ENCODE data around the gene CD248. TPM values are rescaled to one million over a fixed set of nuclear protein-coding genes. Genes with fewer than 3 reads are reported as not detected.

Gene CD248
- total RNA-seq, 1 experiment from 2014 or later, result 0.15 TPM

GRCh38 chr11:66344550-66345315 lies 27.9 kb upstream of the CD248 start, which contains the start of gene BRMS1:
Gene BRMS1 (minus strand): TSS chr11:66345104. CDS start chr11:66342234, 2,870 bp downstream.
- intact Hi-C loops (cut with micrococcal nuclease; ENCODE audit: unreplicated experiment), result no loop called here
- in situ Hi-C loops (cut with HindIII; ENCODE audit: low pct_unique_long_range_greater_than_20kb, low sequenced_read_pairs), result no loop called here
- CTCF ChIA-PET, result interaction anchor here (0.6 kb wide), 2 partner anchors 11 to 32 kb away, joined by 3 to 5 read pairs; no protein-coding TSS in a partner anchor
- POLR2A ChIA-PET, result interaction anchor here (0.8 to 2.1 kb wide), 4 partner anchors 9 to 33 kb away, joined by 3 to 6 read pairs (median 6); partner anchors contain the start of gene RIN1
- peak; percentile 91 for DNase-seq (ENCODE audit: low read depth, low spot score)
- Histone ChIP-seq H3K27me3 (ENCODE audit: control insufficient read depth, insufficient read depth, low read length) (no peaks in the 10 kb centered on the region), H3K36me3 (ENCODE audit: control insufficient read depth, insufficient read depth, low read length) (peaks cover 6% of the 10 kb centered on the region; the same call in 1 of the 2 replicates), H3K27ac (ENCODE audit: low read length) (peak within 1 kb of the TSS; percentile 94), H3K9me3 (ENCODE audit: control insufficient read depth, insufficient read depth, low read depth, low read length) (no peaks in the 10 kb centered on the region), H3K4me1 (ENCODE audit: control insufficient read depth, insufficient read depth, low read length) (peaks cover 24% of the 10 kb centered on the region), H3K4me3 (ENCODE audit: low read depth in 2 of 2, low read length in 2 of 2) (peak within 1 kb of the TSS; percentile 91 to 98)
- ATAC-seq, result peak; percentile 86
- BruUV-seq (replicated peaks), result no TSS peak
- TF ChIP-seq CTCF (IDR thresholded peaks at IDR 0.05), result no peak
- peak; percentile 98 for TF ChIP-seq POLR2AphosphoS5 (IDR thresholded peaks at IDR 0.05; ENCODE audit: low read depth, low read length)
- no peak for TF ChIP-seq REST (IDR thresholded peaks at IDR 0.05; ENCODE audit: insufficient read depth in 1 of 2, low read depth in 2 of 2, low read length in 1 of 2)
- TF ChIP-seq TCF7L2 (IDR thresholded peaks at IDR 0.05; ENCODE audit: low read depth, low read length), result peak; percentile 77; the same call in 1 of the 2 replicates
- TF ChIP-seq SIN3A (IDR thresholded peaks at IDR 0.05; ENCODE audit: borderline replicate concordance, insufficient read depth, low read depth, low read length), result peak; percentile 98; the same call in 1 of the 2 replicates

GRCh38 chr11:66343176-66343575 lies 26.3 kb upstream of the CD248 start:
- Histone ChIP-seq H3K36me3 (ENCODE audit: control insufficient read depth, insufficient read depth, low read length) (peaks cover 6% of the 10 kb centered on the region; the same call in 1 of the 2 replicates), H3K4me3 (ENCODE audit: low read depth in 2 of 2, low read length in 2 of 2) (no peak overlapping the region), H3K4me1 (ENCODE audit: control insufficient read depth, insufficient read depth, low read length) (peaks cover 34% of the 10 kb centered on the region), H3K27me3 (ENCODE audit: control insufficient read depth, insufficient read depth, low read length) (no peaks in the 10 kb centered on the region), H3K9me3 (ENCODE audit: control insufficient read depth, insufficient read depth, low read depth, low read length) (no peaks in the 10 kb centered on the region), H3K27ac (ENCODE audit: low read length) (no peak overlapping the region)
- no peak for TF ChIP-seq POLR2AphosphoS5 (IDR thresholded peaks at IDR 0.05; ENCODE audit: low read depth, low read length)
- TF ChIP-seq TCF7L2 (IDR thresholded peaks at IDR 0.05; ENCODE audit: low read depth, low read length), result no peak
- TF ChIP-seq SIN3A (IDR thresholded peaks at IDR 0.05; ENCODE audit: borderline replicate concordance, insufficient read depth, low read depth, low read length), result no peak
- TF ChIP-seq REST (IDR thresholded peaks at IDR 0.05; ENCODE audit: insufficient read depth in 1 of 2, low read depth in 2 of 2, low read length in 1 of 2), result no peak
- TF ChIP-seq CTCF (IDR thresholded peaks at IDR 0.05), result no peak
- DNase-seq (ENCODE audit: low read depth, low spot score) (no peak), ATAC-seq (no peak)
- POLR2A ChIA-PET, result no interaction called here
- no TSS peak for BruUV-seq (replicated peaks)
- CTCF ChIA-PET, result no interaction called here
- intact Hi-C loops (cut with micrococcal nuclease; ENCODE audit: unreplicated experiment) (no loop called here), in situ Hi-C loops (cut with HindIII; ENCODE audit: low pct_unique_long_range_greater_than_20kb, low sequenced_read_pairs) (no loop called here)

All from Panc1 (cell line).